HG03103 (cell line): Measurements from ENCODE around the gene CHD6.

Experiments
- ATAC-seq: cut with Tn5 transposase; IDR thresholded peaks from one replicate; pipeline ENCODE4 v1.9.1; 2021; ENCODE audit warnings: low read depth; ENCODE audit not compliant: unreplicated experiment

Gene CHD6

GRCh38 chr20:41509316-41510200, 108.6 kb downstream of the CHD6 start:
- ATAC-seq: no peak

GRCh38 chr20:41508335-41508734, 109.8 kb downstream of the CHD6 start:
- ATAC-seq: no peak

- ATAC-seq: no peak
Measured at GRCh38 chr20:41507851-41508250, 110.3 kb downstream of the CHD6 start.

GRCh38 chr20:41507436-41507835, 110.7 kb downstream of the CHD6 start:
- no peak for ATAC-seq

- no peak for ATAC-seq
Measured at GRCh38 chr20:41506192-41506915, 111.8 kb downstream of the CHD6 start.

- ATAC-seq: no peak
Measured at GRCh38 chr20:41505184-41505583, 113.0 kb downstream of the CHD6 start.

GRCh38 chr20:41501376-41501775, 116.8 kb downstream of the CHD6 start:
- ATAC-seq: no peak

GRCh38 chr20:41499961-41500725, 118.0 kb downstream of the CHD6 start:
- no peak for ATAC-seq

GRCh38 chr20:41499064-41499463, 119.1 kb downstream of the CHD6 start:
- ATAC-seq: no peak

GRCh38 chr20:41497186-41497895, 120.8 kb downstream of the CHD6 start:
- ATAC-seq: no peak

GRCh38 chr20:41494451-41494850, 123.7 kb downstream of the CHD6 start:
- ATAC-seq: no peak

GRCh38 chr20:41483553-41483930, 134.6 kb downstream of the CHD6 start:
- ATAC-seq: no peak

- ATAC-seq: no peak
Measured at GRCh38 chr20:41482647-41483552, 135.3 kb downstream of the CHD6 start.

- ATAC-seq: no peak
Measured at GRCh38 chr20:41480054-41480770, 138.0 kb downstream of the CHD6 start.

- ATAC-seq: no peak
Measured at GRCh38 chr20:41479113-41479512, 139.1 kb downstream of the CHD6 start.

- ATAC-seq: no peak
Measured at GRCh38 chr20:41478026-41478425, 140.2 kb downstream of the CHD6 start.

- no peak for ATAC-seq
Measured at GRCh38 chr20:41476446-41476845, 141.7 kb downstream of the CHD6 start.

GRCh38 chr20:41476013-41476441, 142.2 kb downstream of the CHD6 start:
- no peak for ATAC-seq

GRCh38 chr20:41475503-41475902, 142.7 kb downstream of the CHD6 start:
- ATAC-seq: no peak
